Measurements from ENCODE around the gene CDON.

CDON gene, protein sequence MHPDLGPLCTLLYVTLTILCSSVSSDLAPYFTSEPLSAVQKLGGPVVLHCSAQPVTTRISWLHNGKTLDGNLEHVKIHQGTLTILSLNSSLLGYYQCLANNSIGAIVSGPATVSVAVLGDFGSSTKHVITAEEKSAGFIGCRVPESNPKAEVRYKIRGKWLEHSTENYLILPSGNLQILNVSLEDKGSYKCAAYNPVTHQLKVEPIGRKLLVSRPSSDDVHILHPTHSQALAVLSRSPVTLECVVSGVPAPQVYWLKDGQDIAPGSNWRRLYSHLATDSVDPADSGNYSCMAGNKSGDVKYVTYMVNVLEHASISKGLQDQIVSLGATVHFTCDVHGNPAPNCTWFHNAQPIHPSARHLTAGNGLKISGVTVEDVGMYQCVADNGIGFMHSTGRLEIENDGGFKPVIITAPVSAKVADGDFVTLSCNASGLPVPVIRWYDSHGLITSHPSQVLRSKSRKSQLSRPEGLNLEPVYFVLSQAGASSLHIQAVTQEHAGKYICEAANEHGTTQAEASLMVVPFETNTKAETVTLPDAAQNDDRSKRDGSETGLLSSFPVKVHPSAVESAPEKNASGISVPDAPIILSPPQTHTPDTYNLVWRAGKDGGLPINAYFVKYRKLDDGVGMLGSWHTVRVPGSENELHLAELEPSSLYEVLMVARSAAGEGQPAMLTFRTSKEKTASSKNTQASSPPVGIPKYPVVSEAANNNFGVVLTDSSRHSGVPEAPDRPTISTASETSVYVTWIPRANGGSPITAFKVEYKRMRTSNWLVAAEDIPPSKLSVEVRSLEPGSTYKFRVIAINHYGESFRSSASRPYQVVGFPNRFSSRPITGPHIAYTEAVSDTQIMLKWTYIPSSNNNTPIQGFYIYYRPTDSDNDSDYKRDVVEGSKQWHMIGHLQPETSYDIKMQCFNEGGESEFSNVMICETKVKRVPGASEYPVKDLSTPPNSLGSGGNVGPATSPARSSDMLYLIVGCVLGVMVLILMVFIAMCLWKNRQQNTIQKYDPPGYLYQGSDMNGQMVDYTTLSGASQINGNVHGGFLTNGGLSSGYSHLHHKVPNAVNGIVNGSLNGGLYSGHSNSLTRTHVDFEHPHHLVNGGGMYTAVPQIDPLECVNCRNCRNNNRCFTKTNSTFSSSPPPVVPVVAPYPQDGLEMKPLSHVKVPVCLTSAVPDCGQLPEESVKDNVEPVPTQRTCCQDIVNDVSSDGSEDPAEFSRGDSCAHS (N-terminal part only)

DNA sequence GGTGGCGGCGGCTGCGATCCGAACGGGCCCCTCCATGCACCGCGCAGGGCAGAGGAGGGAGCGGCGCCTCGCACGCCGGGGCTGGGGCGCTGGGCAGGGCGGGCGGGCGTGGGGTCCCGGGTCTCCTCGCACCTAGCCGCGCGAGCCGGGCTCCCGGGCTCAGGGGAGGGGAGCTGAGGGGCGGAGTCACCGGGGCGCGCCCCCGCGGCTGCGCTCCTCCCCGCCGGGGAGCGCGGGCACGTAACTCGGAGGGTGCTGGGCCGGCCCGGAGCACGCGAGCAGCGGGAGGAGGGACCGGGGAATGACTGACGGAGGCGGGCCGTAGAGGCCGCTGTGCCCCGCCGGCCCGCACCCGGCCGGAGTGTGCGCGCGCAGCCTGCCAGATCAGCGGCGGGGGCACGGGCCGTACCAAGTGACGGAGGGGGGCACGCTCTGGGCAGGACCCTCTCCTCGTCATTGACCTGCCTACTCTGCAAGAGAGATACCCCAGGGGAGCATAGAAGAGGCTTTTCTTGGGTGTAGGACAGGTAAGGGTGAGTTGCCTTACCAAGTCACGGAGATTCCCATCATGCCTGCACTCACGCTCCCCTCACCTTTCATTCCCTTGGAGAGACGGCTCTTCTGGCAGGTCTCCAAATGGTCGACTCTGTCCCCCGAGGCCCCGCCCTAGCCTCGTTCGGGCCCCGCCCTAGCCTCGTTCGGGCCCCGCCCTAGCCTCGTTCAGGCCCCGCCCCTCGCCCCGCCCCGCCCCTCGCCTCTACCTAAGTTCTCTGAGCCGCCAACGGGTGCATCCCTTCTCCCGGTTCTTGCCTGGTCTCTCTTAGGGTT lies at the start of gene CDON:
Gene CDON (minus strand): TSS at position 188 of the 828 bp plus-strand sequence. CDS start 39,390 bp downstream, outside the sequence.
- peak; percentile 64 to 79 for DNase-seq (ENCODE audit: low read depth in 2 of 2, low spot score in 1 of 2)

DNA sequence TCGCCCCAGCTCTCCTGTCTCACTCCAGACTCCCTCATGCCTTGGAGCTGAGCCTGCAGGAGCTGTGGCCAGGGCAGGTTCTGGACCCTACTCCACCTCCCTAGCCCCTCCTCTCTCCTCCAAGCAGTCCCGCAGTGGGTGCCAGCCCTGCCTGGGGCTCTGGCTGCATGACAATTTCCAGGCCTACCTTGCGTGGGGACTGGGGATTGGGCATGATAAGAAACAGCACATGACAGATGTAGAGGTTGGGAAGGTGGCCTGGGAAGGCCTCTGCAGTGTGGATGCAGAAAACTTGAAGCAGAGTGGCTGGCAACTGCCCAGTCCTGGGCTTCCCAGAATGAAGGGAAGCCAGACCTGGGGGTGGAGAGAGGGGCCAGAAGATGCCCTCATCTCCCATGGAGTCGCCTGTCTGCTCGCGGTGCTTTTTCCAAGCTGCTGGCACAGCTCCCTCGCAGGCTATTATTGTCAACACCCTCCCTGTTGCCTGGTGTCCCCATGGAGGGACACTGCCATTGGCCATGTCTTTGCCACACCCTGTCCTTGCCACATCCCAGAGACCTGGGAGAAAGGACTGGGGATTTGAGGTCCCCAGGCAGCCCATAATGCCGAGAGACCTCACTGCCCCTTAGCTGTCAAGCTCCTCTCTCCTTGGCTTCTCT lies 48.9 kb upstream of the CDON start:
- no peak for DNase-seq (ENCODE audit: low read depth in 2 of 2, low spot score in 1 of 2)

DNA sequence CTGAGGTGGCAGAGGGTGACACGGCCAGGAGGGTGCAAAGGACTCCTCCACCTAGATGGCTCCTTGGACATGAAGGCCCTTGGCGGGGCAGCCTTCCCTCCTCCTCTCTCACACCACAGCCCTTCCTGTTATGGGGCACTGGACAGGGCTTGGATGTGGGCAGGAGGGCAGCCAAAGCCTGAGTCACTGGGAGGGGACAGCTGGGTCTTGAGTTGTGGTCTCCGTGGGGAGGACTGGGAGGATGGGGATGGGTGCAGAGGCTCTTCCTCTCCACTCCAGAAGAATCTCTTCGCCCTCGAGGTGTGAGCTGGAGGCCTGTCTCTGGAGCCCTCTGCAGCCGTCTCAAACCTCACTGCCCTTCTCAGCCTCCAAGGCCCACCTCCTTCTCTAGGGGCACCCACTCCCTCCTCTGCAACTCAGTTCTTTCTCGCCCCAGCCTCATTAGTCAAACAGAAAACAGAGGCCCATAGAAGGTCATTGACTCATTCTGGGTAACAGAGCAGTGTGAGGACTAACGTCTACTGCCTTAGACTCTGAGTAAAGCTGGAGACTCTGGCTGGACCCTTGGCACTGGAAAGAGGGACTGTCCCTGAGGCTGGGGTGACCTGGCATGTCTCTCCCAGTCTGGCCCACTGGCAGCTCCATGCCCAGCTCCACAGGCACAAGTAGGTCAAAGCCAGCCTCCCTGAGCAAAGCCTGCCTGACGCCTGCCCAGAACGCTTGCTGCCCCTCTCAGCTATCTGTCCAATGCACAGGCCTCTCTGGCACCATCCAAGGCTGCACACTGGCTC lies 47.5 kb upstream of the CDON start:
- DNase-seq (ENCODE audit: low read depth in 2 of 2, low spot score in 1 of 2), result no peak

DNA sequence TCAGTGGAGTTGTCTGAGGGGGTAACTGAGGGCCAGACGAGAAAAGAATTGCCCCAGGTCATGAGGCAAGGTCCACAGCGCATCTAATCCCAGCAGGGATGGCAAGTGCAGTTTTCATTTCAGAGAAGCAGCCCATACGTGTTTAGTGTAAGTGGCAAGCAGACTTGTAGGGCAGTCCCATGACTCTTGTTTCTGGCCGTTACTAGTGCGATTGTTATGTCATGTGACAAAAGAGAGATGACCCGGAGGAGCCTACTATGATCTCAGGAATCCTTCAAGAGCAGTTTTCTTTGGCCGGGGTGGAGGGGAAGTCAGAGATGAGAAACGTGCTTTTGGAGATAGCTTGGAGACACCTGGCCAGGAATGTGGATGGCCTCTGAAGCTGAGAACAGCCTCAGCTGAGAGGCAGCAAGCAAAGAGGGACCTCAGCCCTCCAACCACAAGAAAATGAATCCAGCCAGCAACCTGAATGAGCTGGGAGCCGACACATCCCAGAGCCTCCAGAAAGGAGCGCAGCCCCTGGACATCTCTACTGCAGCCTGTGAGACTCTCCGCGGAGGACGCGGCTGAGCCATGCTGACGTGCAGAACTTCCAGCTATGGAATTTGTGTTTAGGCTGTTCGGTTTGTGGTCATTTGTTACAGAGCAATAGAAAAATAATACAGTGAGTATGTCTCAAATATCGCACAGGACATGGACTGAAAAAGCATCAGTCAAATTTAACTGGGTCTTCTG lies 44.1 kb upstream of the CDON start:
- DNase-seq (ENCODE audit: low read depth in 2 of 2, low spot score in 1 of 2), result no peak

DNA sequence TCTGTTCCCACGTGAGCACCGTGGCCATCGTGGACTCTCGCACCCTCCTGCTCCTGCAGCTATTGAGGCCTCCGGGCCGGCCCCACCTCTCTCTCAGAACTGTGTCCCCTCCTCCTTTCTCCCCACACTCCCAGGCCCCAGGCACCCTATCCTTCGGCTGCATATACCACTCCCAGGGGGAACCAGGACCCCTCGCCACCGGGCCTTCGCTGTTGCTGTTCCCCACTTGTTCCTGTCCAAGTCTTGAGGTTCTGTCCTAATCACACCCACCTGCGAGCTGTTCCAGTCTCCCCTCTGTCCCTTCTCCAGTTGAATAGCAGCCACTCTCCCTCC lies 43.0 kb upstream of the CDON start:
- DNase-seq (ENCODE audit: low read depth in 2 of 2, low spot score in 1 of 2), result no peak

DNA sequence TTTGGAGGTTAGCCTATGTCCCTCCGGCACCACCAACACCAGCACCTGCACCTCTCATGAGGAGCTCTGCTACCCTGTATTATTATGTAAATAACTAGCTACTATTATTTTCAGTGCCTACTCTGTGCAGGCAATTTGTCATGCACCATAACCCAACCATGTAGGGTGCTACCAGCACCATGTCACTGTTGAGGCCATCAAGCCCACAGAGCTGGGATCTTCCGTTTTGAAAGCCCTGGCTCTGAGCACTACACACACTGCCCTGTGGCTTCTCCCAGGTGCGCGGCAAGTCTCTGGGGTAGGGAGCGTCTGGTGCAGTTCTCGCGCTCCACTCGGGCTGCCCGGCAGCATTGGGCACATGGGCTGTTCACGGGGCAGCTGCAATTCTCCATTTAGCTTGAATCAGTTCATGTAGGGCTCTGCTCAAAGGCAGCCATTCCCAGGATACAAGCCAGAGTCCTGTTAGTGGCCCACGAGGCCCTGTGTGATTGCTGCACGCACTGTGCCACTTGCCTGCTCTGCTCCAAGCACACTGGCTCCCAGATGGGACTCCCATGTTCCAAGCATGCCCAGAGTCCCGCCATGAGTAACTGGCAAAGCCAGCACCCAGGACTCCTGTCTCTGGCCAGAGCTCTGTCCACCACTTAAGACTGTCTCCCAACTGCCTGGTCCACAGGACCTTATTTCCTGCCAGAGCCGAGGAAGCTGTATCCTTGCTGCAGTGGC lies 42.5 kb upstream of the CDON start:
- no peak for DNase-seq (ENCODE audit: low read depth in 2 of 2, low spot score in 1 of 2)

DNA sequence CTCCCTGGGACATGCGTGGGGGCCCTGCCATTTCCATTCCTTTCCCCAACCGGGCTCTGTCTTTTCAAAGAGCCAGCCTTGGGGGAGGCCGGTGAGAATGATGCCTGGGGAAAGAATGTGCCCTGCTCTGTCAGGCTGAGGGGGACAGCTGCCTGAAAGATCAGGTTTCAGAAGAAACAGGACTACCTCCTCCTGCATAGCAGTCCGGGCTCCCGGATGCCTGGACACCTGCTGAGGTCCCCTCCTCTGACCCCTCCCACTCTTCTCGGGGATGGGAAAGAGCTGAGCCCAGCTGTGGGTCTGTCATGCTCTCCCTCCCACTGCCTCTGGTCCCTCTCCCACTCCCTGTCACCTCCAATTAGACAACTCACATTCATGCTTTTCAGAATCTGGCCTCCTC lies 41.8 kb upstream of the CDON start:
- no peak for DNase-seq (ENCODE audit: low read depth in 2 of 2, low spot score in 1 of 2)

DNA sequence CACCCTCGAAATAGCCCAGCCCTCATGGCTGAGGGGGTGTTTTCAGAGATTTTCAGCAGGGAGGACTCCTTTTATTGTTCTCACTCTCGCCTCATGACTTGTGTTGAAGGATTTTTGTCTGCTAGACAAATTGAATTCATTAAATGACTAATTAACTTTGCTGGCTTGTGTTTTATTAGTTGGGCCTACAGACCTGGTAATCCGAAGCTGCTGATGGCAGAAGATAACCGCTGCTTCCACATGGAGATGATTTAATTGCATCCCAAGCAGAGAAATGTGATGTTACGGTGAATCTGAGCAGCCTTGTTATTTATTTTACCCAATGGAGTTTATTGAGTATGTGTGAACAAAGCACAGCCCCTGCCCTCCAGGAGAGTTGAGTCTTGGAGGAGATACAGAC lies 40.5 kb upstream of the CDON start:
- no peak for DNase-seq (ENCODE audit: low read depth in 2 of 2, low spot score in 1 of 2)

DNA sequence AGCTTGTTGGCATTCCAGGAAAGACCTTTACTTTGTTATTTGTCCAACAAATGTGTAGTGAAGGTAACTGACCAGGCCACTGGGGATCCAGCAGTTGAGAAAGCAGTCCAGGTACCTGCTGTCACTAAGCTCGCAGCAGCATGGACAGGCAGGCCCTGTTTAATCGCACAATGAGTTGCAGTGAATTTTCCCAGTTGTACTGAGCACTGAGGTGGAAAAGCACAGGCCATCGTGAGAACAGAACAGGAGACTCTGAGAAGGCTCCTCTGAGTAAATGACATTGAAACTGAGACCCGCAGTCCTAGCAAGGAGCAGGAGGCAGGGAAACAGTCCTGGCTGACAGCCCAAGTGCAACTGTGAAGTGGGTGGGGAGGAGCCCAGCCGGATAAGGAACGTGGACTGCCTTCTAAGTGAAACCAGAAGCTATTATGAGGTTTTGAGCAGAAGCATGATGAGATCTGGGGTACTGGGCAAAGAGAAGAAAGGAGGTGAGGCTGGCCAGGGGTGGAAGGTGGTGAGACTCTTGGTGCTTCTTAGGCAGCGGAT lies 39.8 kb upstream of the CDON start:
- DNase-seq (ENCODE audit: low read depth in 2 of 2, low spot score in 1 of 2), result no peak

DNA sequence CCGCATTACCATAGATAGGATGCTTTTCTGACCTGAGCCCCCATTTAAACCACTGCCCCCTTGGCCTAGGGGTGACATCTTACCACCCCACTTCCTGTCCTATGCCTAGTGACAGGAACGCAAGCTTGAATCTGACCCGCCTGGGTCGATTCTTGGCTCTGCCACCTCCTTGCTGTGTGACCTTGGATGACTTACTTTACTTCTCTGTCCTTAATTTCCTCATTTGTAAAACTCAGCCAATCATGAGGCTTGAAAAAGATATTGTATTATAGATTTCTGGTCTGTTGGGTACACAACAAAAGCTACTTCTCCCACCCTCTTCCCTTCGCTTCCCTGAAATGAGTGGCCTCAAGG lies 39.2 kb upstream of the CDON start:
- no peak for DNase-seq (ENCODE audit: low read depth in 2 of 2, low spot score in 1 of 2)

DNA sequence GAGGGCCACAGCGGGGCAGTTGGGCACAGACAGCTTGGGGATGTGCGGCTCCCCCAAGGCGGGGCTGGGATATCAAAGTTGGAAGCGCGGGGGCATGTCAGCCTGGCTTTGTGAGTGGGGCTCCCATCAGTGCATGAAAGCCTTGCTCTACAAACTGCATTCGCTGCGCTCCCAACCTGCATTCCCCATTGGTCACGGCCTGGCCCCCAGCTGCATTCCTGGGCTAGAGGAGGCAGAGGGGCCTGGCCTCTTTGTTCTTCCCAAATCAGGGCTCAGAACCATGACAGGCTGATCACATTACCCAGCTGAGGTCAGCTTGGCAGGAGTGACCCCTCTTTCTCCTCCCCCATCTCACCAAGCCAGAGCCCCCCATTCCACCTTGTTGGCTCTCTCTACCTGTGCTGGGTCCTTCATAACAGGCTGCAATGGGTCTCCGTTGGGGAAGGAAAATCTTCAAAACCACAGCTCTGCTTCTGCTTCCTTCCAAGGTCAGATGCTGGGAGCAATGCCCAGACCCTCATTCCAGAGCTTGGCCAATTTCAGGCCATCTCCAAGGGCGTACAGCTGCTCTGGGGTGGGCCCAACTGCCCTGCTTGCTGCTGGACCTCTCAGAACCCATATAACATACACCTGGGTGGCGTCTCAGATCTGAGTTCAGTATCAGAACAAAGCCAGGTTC lies 38.7 kb upstream of the CDON start:
- DNase-seq (ENCODE audit: low read depth in 2 of 2, low spot score in 1 of 2), result no peak

DNA sequence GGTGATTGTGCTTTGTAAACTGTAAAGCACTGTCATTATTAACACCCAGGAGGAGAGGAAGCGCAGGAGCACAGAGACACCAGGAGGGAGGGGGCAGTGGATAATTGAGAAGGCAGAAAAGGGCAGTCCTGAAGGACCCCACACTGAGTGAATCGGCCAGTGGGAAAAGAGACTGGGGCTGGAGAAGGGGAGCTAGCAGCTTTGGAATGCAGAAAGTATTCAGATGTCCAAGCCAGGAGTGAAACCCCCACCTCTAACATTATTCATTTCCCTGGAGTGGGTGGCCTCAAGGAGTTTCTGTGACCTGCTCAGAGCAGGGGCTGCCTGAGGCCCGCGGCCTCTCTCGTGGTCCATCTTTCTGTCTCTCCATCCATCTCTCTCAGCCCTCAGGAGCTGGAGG lies 38.0 kb upstream of the CDON start:
- DNase-seq (ENCODE audit: low read depth in 2 of 2, low spot score in 1 of 2), result no peak

DNA sequence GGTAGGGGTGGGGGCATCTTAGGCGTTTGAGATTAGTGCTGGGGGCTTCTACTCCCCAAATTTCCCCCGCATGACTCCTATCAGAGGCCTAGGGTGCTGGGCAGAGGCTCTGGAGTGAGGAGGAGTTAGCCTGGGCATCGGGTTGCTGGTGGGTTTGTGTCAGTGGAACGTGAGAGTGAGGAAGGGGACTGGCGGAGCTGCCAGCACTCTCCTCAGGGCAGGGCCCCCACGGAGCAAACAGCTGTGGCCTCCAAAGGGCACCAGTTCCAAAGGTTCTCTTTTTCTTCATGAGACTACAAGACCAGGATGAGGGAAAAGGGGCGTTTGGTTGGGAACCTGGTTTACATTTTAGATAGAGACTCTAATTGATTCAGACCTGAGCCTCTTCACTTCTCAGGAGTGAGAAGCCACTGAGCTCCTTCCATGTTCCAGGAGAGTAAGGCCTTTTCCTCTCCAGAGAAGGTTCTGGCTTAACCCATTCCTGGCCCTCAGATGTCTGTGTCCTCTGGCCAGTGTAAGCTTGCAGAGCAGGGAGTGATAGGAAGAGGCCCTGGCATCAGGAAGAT lies 35.6 kb upstream of the CDON start:
- DNase-seq (ENCODE audit: low read depth in 2 of 2, low spot score in 1 of 2), result no peak

DNA sequence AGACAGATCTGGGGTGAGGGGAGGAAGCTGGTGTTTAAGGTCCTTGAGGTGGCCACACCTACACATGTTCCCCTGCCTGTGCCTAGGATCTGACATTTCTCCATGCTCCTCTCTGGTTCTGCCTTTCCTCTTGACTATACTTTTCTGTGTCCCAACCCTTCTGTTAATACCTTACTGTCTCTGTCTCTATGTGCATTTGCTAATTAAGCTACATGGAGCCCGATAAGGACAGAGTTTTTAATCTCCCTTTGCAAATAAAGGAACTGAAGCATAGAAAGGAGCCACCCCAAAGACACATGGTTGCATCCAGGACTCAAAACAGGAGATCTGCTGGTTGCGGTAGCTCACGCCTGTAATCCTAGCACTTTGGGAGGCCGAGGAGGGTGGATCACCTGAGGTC lies 33.1 kb upstream of the CDON start:
- no peak for DNase-seq (ENCODE audit: low read depth in 2 of 2, low spot score in 1 of 2)

DNA sequence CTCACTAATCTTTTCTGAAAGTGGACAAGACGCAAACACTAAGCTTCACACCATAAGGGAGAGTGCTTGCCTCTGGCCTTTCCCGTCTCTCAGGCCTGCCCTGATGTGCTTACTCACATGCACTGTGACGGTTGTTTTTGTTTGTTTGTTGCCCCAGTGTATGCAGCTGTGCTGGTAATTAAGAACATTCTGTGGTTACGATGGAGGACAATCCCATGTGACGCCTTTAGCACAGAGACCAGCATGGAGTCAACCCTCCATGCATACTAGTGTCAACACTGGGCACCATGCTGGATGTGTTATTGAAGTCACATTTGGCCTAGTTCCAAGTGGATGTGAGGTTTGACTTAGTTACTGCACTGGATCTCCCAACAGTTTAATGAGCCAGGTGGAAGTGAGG lies 27.8 kb upstream of the CDON start:
- DNase-seq (ENCODE audit: low read depth in 2 of 2, low spot score in 1 of 2), result no peak

DNA sequence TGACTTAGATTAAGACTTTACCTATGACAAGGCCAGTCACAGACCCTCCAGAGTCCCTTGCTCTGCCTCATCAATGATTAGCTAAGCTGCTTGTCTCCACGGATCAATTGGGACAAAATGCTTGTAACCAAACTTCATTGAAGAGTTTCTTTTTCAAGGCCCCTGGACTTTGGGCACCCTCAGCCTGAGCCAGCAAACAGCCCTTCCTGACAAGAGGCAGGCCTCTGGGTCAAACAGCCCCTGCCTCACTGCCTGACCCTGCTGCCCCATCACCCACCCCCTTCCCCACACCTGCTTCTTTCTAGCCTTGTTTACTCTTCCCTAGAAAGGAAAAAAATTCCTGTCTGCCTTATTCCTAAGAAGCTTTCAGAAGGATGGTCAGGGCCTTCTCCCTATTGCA lies 26.3 kb upstream of the CDON start:
- DNase-seq (ENCODE audit: low read depth in 2 of 2, low spot score in 1 of 2), result no peak

DNA sequence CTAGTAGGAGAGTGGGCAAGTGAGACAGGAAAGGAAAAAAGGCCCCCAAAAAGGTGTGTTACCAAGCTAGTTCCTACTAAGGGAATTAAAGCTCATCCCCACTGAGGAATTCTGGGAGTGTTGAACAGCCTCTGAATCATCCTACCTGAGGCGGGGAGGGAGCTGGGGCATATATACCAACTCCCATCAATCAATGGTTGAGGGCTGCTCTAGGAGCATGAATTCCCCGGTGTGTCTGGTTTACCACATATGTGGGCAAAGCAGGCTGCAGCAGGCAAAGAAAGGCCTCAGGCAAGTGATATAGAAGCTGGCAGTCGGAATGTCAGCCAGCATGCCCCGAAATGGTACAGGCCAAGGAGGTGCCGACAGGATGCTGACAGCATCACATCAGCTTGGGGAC lies 23.6 kb upstream of the CDON start:
- no peak for DNase-seq (ENCODE audit: low read depth in 2 of 2, low spot score in 1 of 2)
